Measurements from ENCODE around the gene CRHR2. TPM values are rescaled to one million over a fixed set of nuclear protein-coding genes. Genes with fewer than 3 reads are reported as not detected.

CRHR2 gene
- total and polyA plus RNA-seq, 2 experiments from 2014 or later: 0.14 to 1.4 TPM

GRCh38 chr7:30688718-30689221 is 6.5 kb upstream of the CRHR2 start (continued):
- TF ChIP-seq ZNF462 (CRISPR knock-in tag; IDR thresholded peaks at IDR 0.05) (no peak), NANOG (IDR thresholded peaks at IDR 0.05; ENCODE audit: borderline replicate concordance) (no peak), ETS1 (IDR thresholded peaks at IDR 0.05) (no peak), STAT1 (IDR thresholded peaks at IDR 0.05; ENCODE audit: unreplicated experiment) (no peak)

GRCh38 chr7:30687604-30688003 is 5.3 kb upstream of the CRHR2 start:
- Histone ChIP-seq H3K4me1 (ENCODE audit: insufficient read depth) (peaks cover 8% of the 10 kb centered on the region; the same call in 1 of the 2 replicates), H3K79me2 (replicated peaks; ENCODE audit: insufficient read depth) (no peaks in the 10 kb centered on the region), H3F3A (replicated peaks; ENCODE audit: low read depth) (no peaks in the 10 kb centered on the region), H4K20me1 (replicated peaks; ENCODE audit: insufficient read depth) (no peaks in the 10 kb centered on the region; the same call in 1 of the 2 replicates), H2AFZ (no peak overlapping the region), H3K36me3 (ENCODE audit: insufficient read depth) (no peaks in the 10 kb centered on the region), H3K4me2 (no peak overlapping the region), H3K9me2 (ENCODE audit: insufficient read depth) (no peaks in the 10 kb centered on the region), H3K27ac (ENCODE audit: low read depth) (no peak overlapping the region), H3K4me3 (no peak overlapping the region), H3K27me3 (ENCODE audit: insufficient read depth) (peaks cover 17% of the 10 kb centered on the region)
- no peak for DNase-seq (ENCODE audit: low spot score)
- no peak overlapping the region for H3K27ac Mint-ChIP-seq
- peaks cover 14% of the 10 kb centered on the region for H3K4me1 Mint-ChIP-seq
- peaks cover 25% of the 10 kb centered on the region for H3K27me3 Mint-ChIP-seq (ENCODE audit: insufficient read depth, low read depth, poor library complexity)
- H3K4me3 Mint-ChIP-seq: no peak overlapping the region
- peak; percentile 38 for ATAC-seq
- no peaks in the 10 kb centered on the region for H3K36me3 Mint-ChIP-seq (ENCODE audit: low read depth)
- no peaks in the 10 kb centered on the region for H3K9me3 Mint-ChIP-seq
- TF ChIP-seq STAT1 (IDR thresholded peaks at IDR 0.05; ENCODE audit: unreplicated experiment) (no peak), ZNF114 (CRISPR knock-in tag; IDR thresholded peaks at IDR 0.05) (no peak), CTCF (conservative IDR thresholded peaks at IDR 0.05; ENCODE audit: low read depth in 2 of 2) (no peak; a peak in 1 of 4 replicates), EZH2 (IDR thresholded peaks at IDR 0.05; ENCODE audit: low read depth, unreplicated experiment) (no peak), REST (IDR thresholded peaks at IDR 0.05; ENCODE audit: unreplicated experiment) (no peak), JUNB (IDR thresholded peaks at IDR 0.05; ENCODE audit: unreplicated experiment) (no peak), ZNF331 (CRISPR knock-in tag; IDR thresholded peaks at IDR 0.05; ENCODE audit: low read depth) (no peak), CREB1 (CRISPR knock-in tag; IDR thresholded peaks at IDR 0.05; ENCODE audit: low read depth) (no peak), POLR2AphosphoS5 (IDR thresholded peaks at IDR 0.05; ENCODE audit: low read depth) (no peak)

Data from GM23338 (cell line).